Measurements from ENCODE around the gene ARFIP1. TPM values are rescaled to one million over a fixed set of nuclear protein-coding genes. Genes with fewer than 3 reads are reported as not detected.

ARFIP1 gene
- total RNA-seq, 2 experiments from 2014 or later = 16.8 to 19.5 TPM

GRCh38 chr4:152805818-152806217, 26.1 kb downstream of the ARFIP1 start:
- POLR2A ChIA-PET = no interaction called here
- Mint-ChIP-seq H3K36me3 (ENCODE audit: low read depth) (peaks cover 14% of the 10 kb centered on the region), H3K4me3 (no peak overlapping the region), H3K27ac (no peak overlapping the region), H3K27me3 (no peaks in the 10 kb centered on the region), H3K4me1 (peaks cover 14% of the 10 kb centered on the region), H3K9me3 (peaks cover 8% of the 10 kb centered on the region)
- CTCF ChIA-PET = interaction anchor here (1.4 kb wide), 1 partner anchor 9 kb away, joined by 3 read pairs; no protein-coding TSS in a partner anchor
- no peak for DNase-seq

- H3K27me3 Mint-ChIP-seq = no peaks in the 10 kb centered on the region
- no peak overlapping the region for H3K4me3 Mint-ChIP-seq
- peaks cover 9% of the 10 kb centered on the region for H3K9me3 Mint-ChIP-seq
- H3K36me3 Mint-ChIP-seq (ENCODE audit: low read depth) = peaks cover 16% of the 10 kb centered on the region
- no peak for DNase-seq
- peaks cover 14% of the 10 kb centered on the region for H3K4me1 Mint-ChIP-seq
- ChIA-PET CTCF (interaction anchor here (0.6 kb wide), 1 partner anchor 887 kb away, joined by 3 read pairs; no protein-coding TSS in a partner anchor), POLR2A (interaction anchor here (0.6 kb wide), 1 partner anchor 641 kb away, joined by 3 read pairs; no protein-coding TSS in a partner anchor)
- no peak overlapping the region for H3K27ac Mint-ChIP-seq
Observed at GRCh38 chr4:152806501-152807125, 26.9 kb downstream of the ARFIP1 start.

- Mint-ChIP-seq H3K27me3 (no peaks in the 10 kb centered on the region), H3K36me3 (ENCODE audit: low read depth) (peaks cover 19% of the 10 kb centered on the region), H3K4me3 (peak overlapping the region; percentile 3), H3K4me1 (peaks cover 14% of the 10 kb centered on the region), H3K9me3 (peaks cover 14% of the 10 kb centered on the region), H3K27ac (no peak overlapping the region)
- DNase-seq = no peak
- CTCF ChIA-PET = interaction anchor here (0.6 kb wide), 1 partner anchor 886 kb away, joined by 3 read pairs; no protein-coding TSS in a partner anchor
- POLR2A ChIA-PET = no interaction called here
Observed at GRCh38 chr4:152807294-152807829, 27.6 kb downstream of the ARFIP1 start.

- POLR2A ChIA-PET = no interaction called here
- CTCF ChIA-PET = interaction anchor here (0.6 to 0.7 kb wide), 5 partner anchors 15 to 710 kb away, joined by 3 to 6 read pairs (median 4); no protein-coding TSS in a partner anchor
- DNase-seq = no peak
Observed at GRCh38 chr4:152808670-152809069, 28.9 kb downstream of the ARFIP1 start.

GRCh38 chr4:152810715-152811287, 31.0 kb downstream of the ARFIP1 start:
- CTCF ChIA-PET = no interaction called here
- Mint-ChIP-seq H3K9me3 (peaks cover 33% of the 10 kb centered on the region), H3K27ac (no peak overlapping the region), H3K4me1 (peaks cover 14% of the 10 kb centered on the region), H3K4me3 (no peak overlapping the region), H3K36me3 (ENCODE audit: low read depth) (peaks cover 39% of the 10 kb centered on the region), H3K27me3 (no peaks in the 10 kb centered on the region)
- POLR2A ChIA-PET = no interaction called here
- no peak for DNase-seq

More at GRCh38 chr4:152808670-152809069, 28.9 kb downstream of the ARFIP1 start:
- H3K27ac Mint-ChIP-seq = no peak overlapping the region
- H3K4me3 Mint-ChIP-seq = no peak overlapping the region
- peaks cover 21% of the 10 kb centered on the region for H3K9me3 Mint-ChIP-seq
- H3K27me3 Mint-ChIP-seq = no peaks in the 10 kb centered on the region
- H3K36me3 Mint-ChIP-seq (ENCODE audit: low read depth) = peaks cover 24% of the 10 kb centered on the region
- H3K4me1 Mint-ChIP-seq = peaks cover 14% of the 10 kb centered on the region

- H3K27ac Mint-ChIP-seq = no peak overlapping the region
- CTCF ChIA-PET = interaction anchor here (0.7 to 1.5 kb wide), 3 partner anchors 16 to 1108 kb away, joined by 3 read pairs; no protein-coding TSS in a partner anchor
- no peak overlapping the region for H3K4me3 Mint-ChIP-seq
- H3K36me3 Mint-ChIP-seq (ENCODE audit: low read depth) = peaks cover 55% of the 10 kb centered on the region
- no peak for DNase-seq
- POLR2A ChIA-PET = no interaction called here
- peaks cover 48% of the 10 kb centered on the region for H3K9me3 Mint-ChIP-seq
- H3K4me1 Mint-ChIP-seq = peaks cover 17% of the 10 kb centered on the region
- H3K27me3 Mint-ChIP-seq = no peaks in the 10 kb centered on the region
Observed at GRCh38 chr4:152815078-152815477, 35.3 kb downstream of the ARFIP1 start.

GRCh38 chr4:152817331-152817730, 37.6 kb downstream of the ARFIP1 start:
- peaks cover 49% of the 10 kb centered on the region for H3K9me3 Mint-ChIP-seq
- peaks cover 17% of the 10 kb centered on the region for H3K4me1 Mint-ChIP-seq
- H3K27me3 Mint-ChIP-seq = no peaks in the 10 kb centered on the region
- peak overlapping the region; percentile 39 for H3K27ac Mint-ChIP-seq
- ChIA-PET CTCF (no interaction called here), POLR2A (no interaction called here)
- peaks cover 50% of the 10 kb centered on the region for H3K36me3 Mint-ChIP-seq (ENCODE audit: low read depth)
- no peak overlapping the region for H3K4me3 Mint-ChIP-seq
- DNase-seq = no peak

GRCh38 chr4:152819026-152819645, 39.4 kb downstream of the ARFIP1 start:
- Mint-ChIP-seq H3K4me3 (no peak overlapping the region), H3K4me1 (peaks cover 17% of the 10 kb centered on the region), H3K36me3 (ENCODE audit: low read depth) (peaks cover 41% of the 10 kb centered on the region), H3K9me3 (peaks cover 40% of the 10 kb centered on the region), H3K27ac (no peak overlapping the region), H3K27me3 (no peaks in the 10 kb centered on the region)
- no peak for DNase-seq
- CTCF ChIA-PET = interaction anchor here (0.9 to 1.2 kb wide), 3 partner anchors 10 to 40 kb away, joined by 3 to 5 read pairs (median 3); partner anchors contain the start of genes ARFIP1 and TIGD4
- POLR2A ChIA-PET = no interaction called here

- Mint-ChIP-seq H3K27ac (no peak overlapping the region), H3K27me3 (no peaks in the 10 kb centered on the region), H3K36me3 (ENCODE audit: low read depth) (peaks cover 36% of the 10 kb centered on the region), H3K9me3 (peaks cover 38% of the 10 kb centered on the region), H3K4me1 (peaks cover 17% of the 10 kb centered on the region), H3K4me3 (no peak overlapping the region)
- ChIA-PET POLR2A (no interaction called here), CTCF (interaction anchor here (0.9 kb wide), 1 partner anchor 41 kb away, joined by 3 read pairs; the partner anchor contains the start of genes ARFIP1 and TIGD4)
- no peak for DNase-seq
Observed at GRCh38 chr4:152820073-152820472, 40.3 kb downstream of the ARFIP1 start.

- Mint-ChIP-seq H3K27ac (no peak overlapping the region), H3K36me3 (ENCODE audit: low read depth) (peaks cover 17% of the 10 kb centered on the region), H3K4me1 (peaks cover 6% of the 10 kb centered on the region), H3K27me3 (no peaks in the 10 kb centered on the region), H3K4me3 (no peak overlapping the region), H3K9me3 (peaks cover 24% of the 10 kb centered on the region)
- ChIA-PET POLR2A (no interaction called here), CTCF (no interaction called here)
- DNase-seq = no peak
Observed at GRCh38 chr4:152822323-152822722, 42.6 kb downstream of the ARFIP1 start.

GRCh38 chr4:152824561-152824960, 44.8 kb downstream of the ARFIP1 start:
- DNase-seq = no peak
- Mint-ChIP-seq H3K36me3 (ENCODE audit: low read depth) (peaks cover 9% of the 10 kb centered on the region), H3K27me3 (no peaks in the 10 kb centered on the region), H3K9me3 (peaks cover 22% of the 10 kb centered on the region), H3K4me1 (no peaks in the 10 kb centered on the region), H3K27ac (no peak overlapping the region), H3K4me3 (no peak overlapping the region)
- CTCF ChIA-PET = no interaction called here
- POLR2A ChIA-PET = no interaction called here

- Mint-ChIP-seq H3K36me3 (ENCODE audit: low read depth) (peaks cover 7% of the 10 kb centered on the region), H3K9me3 (peaks cover 18% of the 10 kb centered on the region), H3K4me1 (no peaks in the 10 kb centered on the region), H3K27ac (no peak overlapping the region), H3K27me3 (no peaks in the 10 kb centered on the region), H3K4me3 (no peak overlapping the region)
- CTCF ChIA-PET = no interaction called here
- POLR2A ChIA-PET = no interaction called here
- no peak for DNase-seq
Observed at GRCh38 chr4:152825336-152825735, 45.6 kb downstream of the ARFIP1 start.

GRCh38 chr4:152828122-152828521, 48.4 kb downstream of the ARFIP1 start:
- CTCF ChIA-PET = interaction anchor here (2.1 kb wide), 1 partner anchor 10 kb away, joined by 5 read pairs; no protein-coding TSS in a partner anchor
- H3K4me3 Mint-ChIP-seq = no peak overlapping the region
- DNase-seq = no peak
- no peak overlapping the region for H3K27ac Mint-ChIP-seq
- no peaks in the 10 kb centered on the region for H3K27me3 Mint-ChIP-seq
- peaks cover 8% of the 10 kb centered on the region for H3K9me3 Mint-ChIP-seq
- POLR2A ChIA-PET = no interaction called here
- H3K4me1 Mint-ChIP-seq = no peaks in the 10 kb centered on the region
- peaks cover 25% of the 10 kb centered on the region for H3K36me3 Mint-ChIP-seq (ENCODE audit: low read depth)

Data from activated CD4-positive, alpha-beta T cell treated with anti-CD3 and anti-CD28 coated beads, Interleukin-2, amount 10 ng/mL, durations not matched to agents 7 days and 5 days (primary cell).